ENCODE measurements around the gene ELL. TPM values are rescaled to one million over a fixed set of nuclear protein-coding genes. Genes with fewer than 3 reads are reported as not detected.

The ELL gene
- total RNA-seq, 1 donor from 2014 or later: 24.5 TPM

GRCh38 chr19:18426416-18426767, 95.5 kb downstream of the ELL start:
- Histone ChIP-seq H3K9me3 (ENCODE audit: control insufficient read depth in 3 of 3, low read length in 3 of 3) (no peaks in the 10 kb centered on the region), H3K9ac (ENCODE audit: low read depth in 1 of 3, low read length in 3 of 3) (peak overlapping the region; percentile 40 to 81 (median 59)), H3K4me3 (ENCODE audit: low read length in 3 of 3) (peak overlapping the region in 2 of 3 donors; percentile 20 to 41), H3K4me1 (ENCODE audit: control insufficient read depth in 3 of 3, insufficient read depth in 3 of 3, low read length in 3 of 3) (peaks cover 28 to 44% (median 37%) of the 10 kb centered on the region in 3 donors), H3K36me3 (ENCODE audit: control insufficient read depth in 3 of 3, insufficient read depth in 3 of 3, low read length in 3 of 3) (no peaks in the 10 kb centered on the region), H3K27me3 (ENCODE audit: control insufficient read depth in 3 of 3, insufficient read depth in 3 of 3, low read length in 3 of 3) (no peaks in the 10 kb centered on the region), H3K27ac (ENCODE audit: low read depth, low read length) (peak overlapping the region; percentile 72)

- Histone ChIP-seq H3K4me1 (ENCODE audit: control insufficient read depth in 3 of 3, insufficient read depth in 3 of 3, low read length in 3 of 3) (peaks cover 34 to 48% (median 43%) of the 10 kb centered on the region in 3 donors), H3K36me3 (ENCODE audit: control insufficient read depth in 3 of 3, insufficient read depth in 3 of 3, low read length in 3 of 3) (no peaks in the 10 kb centered on the region), H3K4me3 (ENCODE audit: low read length in 3 of 3) (peak overlapping the region in 2 of 3 donors; percentile 20 to 41), H3K27ac (ENCODE audit: low read depth, low read length) (peak overlapping the region; percentile 72), H3K9me3 (ENCODE audit: control insufficient read depth in 3 of 3, low read length in 3 of 3) (no peaks in the 10 kb centered on the region), H3K9ac (ENCODE audit: low read depth in 1 of 3, low read length in 3 of 3) (peak overlapping the region; percentile 40 to 81 (median 59)), H3K27me3 (ENCODE audit: control insufficient read depth in 3 of 3, insufficient read depth in 3 of 3, low read length in 3 of 3) (no peaks in the 10 kb centered on the region)
These were observed 96.1 kb downstream of the ELL start for GRCh38 chr19:18425515-18426415.

GRCh38 chr19:18424890-18425514, 96.9 kb downstream of the ELL start:
- Histone ChIP-seq H3K4me3 (ENCODE audit: low read length in 3 of 3) (no peak overlapping the region), H3K36me3 (ENCODE audit: control insufficient read depth in 3 of 3, insufficient read depth in 3 of 3, low read length in 3 of 3) (no peaks in the 10 kb centered on the region), H3K27me3 (ENCODE audit: control insufficient read depth in 3 of 3, insufficient read depth in 3 of 3, low read length in 3 of 3) (no peaks in the 10 kb centered on the region), H3K9ac (ENCODE audit: low read depth in 1 of 3, low read length in 3 of 3) (peak overlapping the region in 1 of 3 donors; percentile 81), H3K9me3 (ENCODE audit: control insufficient read depth in 3 of 3, low read length in 3 of 3) (no peaks in the 10 kb centered on the region), H3K4me1 (ENCODE audit: control insufficient read depth in 3 of 3, insufficient read depth in 3 of 3, low read length in 3 of 3) (peaks cover 37 to 49% (median 49%) of the 10 kb centered on the region in 3 donors), H3K27ac (ENCODE audit: low read depth, low read length) (peak overlapping the region; percentile 72)

GRCh38 chr19:18424122-18424889, 97.6 kb downstream of the ELL start:
- peaks cover 34 to 49% (median 46%) of the 10 kb centered on the region in 3 donors for H3K4me1 ChIP-seq (ENCODE audit: control insufficient read depth in 3 of 3, insufficient read depth in 3 of 3, low read length in 3 of 3)

GRCh38 chr19:18423258-18424020, 98.4 kb downstream of the ELL start:
- peaks cover under 1 to 5% (median 4%) of the 10 kb centered on the region in 3 donors for H3K27me3 ChIP-seq (ENCODE audit: control insufficient read depth in 3 of 3, insufficient read depth in 3 of 3, low read length in 3 of 3)
- no peaks in the 10 kb centered on the region for H3K9me3 ChIP-seq (ENCODE audit: control insufficient read depth in 3 of 3, low read length in 3 of 3)
- no peak overlapping the region for H3K4me3 ChIP-seq (ENCODE audit: low read length in 3 of 3)
- no peak overlapping the region for H3K27ac ChIP-seq (ENCODE audit: low read depth, low read length)
- no peaks in the 10 kb centered on the region for H3K36me3 ChIP-seq (ENCODE audit: control insufficient read depth in 3 of 3, insufficient read depth in 3 of 3, low read length in 3 of 3)
- peaks cover 40 to 55% (median 51%) of the 10 kb centered on the region in 3 donors for H3K4me1 ChIP-seq (ENCODE audit: control insufficient read depth in 3 of 3, insufficient read depth in 3 of 3, low read length in 3 of 3)
- H3K9ac ChIP-seq (ENCODE audit: low read depth in 1 of 3, low read length in 3 of 3): peak overlapping the region in 1 of 3 donors; percentile 40

More at GRCh38 chr19:18424122-18424889, 97.6 kb downstream of the ELL start:
- H3K27ac ChIP-seq (ENCODE audit: low read depth, low read length): no peak overlapping the region
- no peak overlapping the region for H3K4me3 ChIP-seq (ENCODE audit: low read length in 3 of 3)
- H3K27me3 ChIP-seq (ENCODE audit: control insufficient read depth in 3 of 3, insufficient read depth in 3 of 3, low read length in 3 of 3): no peaks in the 10 kb centered on the region
- no peak overlapping the region for H3K9ac ChIP-seq (ENCODE audit: low read depth in 1 of 3, low read length in 3 of 3)
- no peaks in the 10 kb centered on the region for H3K36me3 ChIP-seq (ENCODE audit: control insufficient read depth in 3 of 3, insufficient read depth in 3 of 3, low read length in 3 of 3)
- H3K9me3 ChIP-seq (ENCODE audit: control insufficient read depth in 3 of 3, low read length in 3 of 3): no peaks in the 10 kb centered on the region

- H3K4me3 ChIP-seq (ENCODE audit: low read length in 3 of 3): no peak overlapping the region
- peak overlapping the region in 1 of 3 donors; percentile 40 for H3K9ac ChIP-seq (ENCODE audit: low read depth in 1 of 3, low read length in 3 of 3)
- no peak overlapping the region for H3K27ac ChIP-seq (ENCODE audit: low read depth, low read length)
- peaks cover 47 to 63% (median 58%) of the 10 kb centered on the region in 3 donors for H3K4me1 ChIP-seq (ENCODE audit: control insufficient read depth in 3 of 3, insufficient read depth in 3 of 3, low read length in 3 of 3)
- H3K9me3 ChIP-seq (ENCODE audit: control insufficient read depth in 3 of 3, low read length in 3 of 3): no peaks in the 10 kb centered on the region
- no peaks in the 10 kb centered on the region for H3K36me3 ChIP-seq (ENCODE audit: control insufficient read depth in 3 of 3, insufficient read depth in 3 of 3, low read length in 3 of 3)
- peaks cover 7 to 12% (median 10%) of the 10 kb centered on the region in 3 donors for H3K27me3 ChIP-seq (ENCODE audit: control insufficient read depth in 3 of 3, insufficient read depth in 3 of 3, low read length in 3 of 3)
These were observed 99.2 kb downstream of the ELL start for GRCh38 chr19:18422530-18423191.

GRCh38 chr19:18421371-18421959, 100.4 kb downstream of the ELL start:
- H3K27me3 ChIP-seq (ENCODE audit: control insufficient read depth in 3 of 3, insufficient read depth in 3 of 3, low read length in 3 of 3): peaks cover 7 to 22% (median 18%) of the 10 kb centered on the region in 3 donors
- no peaks in the 10 kb centered on the region for H3K9me3 ChIP-seq (ENCODE audit: control insufficient read depth in 3 of 3, low read length in 3 of 3)
- H3K4me3 ChIP-seq (ENCODE audit: low read length in 3 of 3): no peak overlapping the region
- H3K4me1 ChIP-seq (ENCODE audit: control insufficient read depth in 3 of 3, insufficient read depth in 3 of 3, low read length in 3 of 3): peaks cover 51 to 67% (median 59%) of the 10 kb centered on the region in 3 donors
- no peak overlapping the region for H3K27ac ChIP-seq (ENCODE audit: low read depth, low read length)
- no peaks in the 10 kb centered on the region for H3K36me3 ChIP-seq (ENCODE audit: control insufficient read depth in 3 of 3, insufficient read depth in 3 of 3, low read length in 3 of 3)
- H3K9ac ChIP-seq (ENCODE audit: low read depth in 1 of 3, low read length in 3 of 3): peak overlapping the region in 1 of 3 donors; percentile 77

- Histone ChIP-seq H3K4me3 (ENCODE audit: low read length in 3 of 3) (peak overlapping the region in 1 of 3 donors; percentile 6), H3K27ac (ENCODE audit: low read depth, low read length) (no peak overlapping the region), H3K9ac (ENCODE audit: low read depth in 1 of 3, low read length in 3 of 3) (peak overlapping the region in 1 of 3 donors; percentile 77), H3K27me3 (ENCODE audit: control insufficient read depth in 3 of 3, insufficient read depth in 3 of 3, low read length in 3 of 3) (peaks cover 7 to 25% (median 22%) of the 10 kb centered on the region in 3 donors), H3K36me3 (ENCODE audit: control insufficient read depth in 3 of 3, insufficient read depth in 3 of 3, low read length in 3 of 3) (no peaks in the 10 kb centered on the region), H3K4me1 (ENCODE audit: control insufficient read depth in 3 of 3, insufficient read depth in 3 of 3, low read length in 3 of 3) (peaks cover 52 to 66% (median 59%) of the 10 kb centered on the region in 3 donors), H3K9me3 (ENCODE audit: control insufficient read depth in 3 of 3, low read length in 3 of 3) (no peaks in the 10 kb centered on the region)
These were observed 100.9 kb downstream of the ELL start for GRCh38 chr19:18420930-18421329.
